Stimulated activated CD8-positive, alpha-beta memory T cell treated with anti-CD3 and anti-CD28 coated beads, Interleukin-4, amount 100 ng/mL, for 48 hours (primary cell): ENCODE data around the gene CLSTN2.

Experiments used
- DNase-seq: peaks from one replicate; pipeline ENCODE4 v3.0.0-alpha.2; 2020

The CLSTN2 gene

DNA sequence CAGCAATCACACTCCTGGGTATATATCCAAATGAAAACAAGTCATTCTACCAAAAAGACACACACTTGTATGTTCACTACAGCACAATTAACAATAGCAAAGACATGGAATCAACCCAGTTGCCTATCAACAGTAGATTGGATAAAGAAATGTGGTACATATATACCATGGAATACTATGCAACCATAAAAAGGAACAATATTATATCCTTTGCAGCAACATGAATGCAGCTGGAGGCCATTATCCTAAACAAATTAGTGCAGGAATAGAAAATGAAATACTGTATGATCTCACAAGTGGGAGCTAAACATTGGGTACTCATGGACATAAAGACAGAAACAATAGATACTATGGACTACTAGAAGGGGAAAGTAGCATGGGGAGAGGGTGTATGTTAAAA is 224.7 kb downstream of the CLSTN2 start:
- no peak for DNase-seq

DNA sequence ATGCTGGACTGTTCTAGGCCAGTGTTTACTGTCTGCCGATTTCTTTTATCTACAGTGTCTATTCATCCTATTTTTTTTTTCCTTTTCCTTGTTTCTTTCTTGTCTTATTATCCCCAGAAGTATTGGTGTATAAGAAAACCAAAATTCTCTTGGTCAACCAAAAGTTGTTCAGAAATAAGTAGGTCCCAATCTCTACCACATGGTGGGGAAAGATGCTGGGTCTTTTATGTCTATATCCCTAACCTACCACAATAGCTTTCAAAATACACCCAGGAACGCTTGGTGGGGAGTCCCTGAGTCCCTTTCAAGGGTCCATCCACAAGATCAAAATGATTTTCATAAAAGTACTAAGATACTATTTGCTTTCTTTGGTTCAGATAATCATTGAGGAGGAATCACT is 225.6 kb downstream of the CLSTN2 start:
- no peak for DNase-seq

- DNase-seq, result no peak
Measured at GRCh38 chr3:140162551-140162950, 227.6 kb downstream of the CLSTN2 start.

DNA sequence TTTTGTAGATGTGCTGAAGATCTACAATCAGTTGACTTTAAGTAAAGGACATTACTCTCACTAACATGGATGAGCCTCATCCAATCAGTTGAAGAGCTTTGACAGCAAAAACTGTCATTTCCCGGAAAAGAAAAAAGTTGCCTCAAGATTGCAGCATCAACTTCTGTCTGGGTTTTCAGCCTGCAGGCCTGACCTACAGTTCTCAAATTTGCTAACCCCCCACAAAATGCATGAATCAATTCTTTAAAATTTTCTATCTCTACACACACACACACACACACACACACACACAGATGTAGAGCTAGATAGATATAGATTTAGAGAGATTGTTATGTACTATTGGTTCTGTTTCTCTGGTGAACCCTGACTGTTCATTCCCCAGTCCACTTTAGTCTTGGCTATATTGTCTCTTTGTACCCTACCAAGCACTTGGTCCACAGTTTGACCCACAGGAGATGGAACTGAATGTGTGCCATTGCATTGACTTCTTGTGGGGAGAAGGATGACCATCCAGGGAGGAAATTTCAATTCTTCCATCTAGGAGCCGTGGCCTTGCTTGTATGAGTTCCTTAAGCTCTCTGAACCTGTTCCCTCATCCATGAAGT is 228.3 kb downstream of the CLSTN2 start:
- DNase-seq, result no peak

DNA sequence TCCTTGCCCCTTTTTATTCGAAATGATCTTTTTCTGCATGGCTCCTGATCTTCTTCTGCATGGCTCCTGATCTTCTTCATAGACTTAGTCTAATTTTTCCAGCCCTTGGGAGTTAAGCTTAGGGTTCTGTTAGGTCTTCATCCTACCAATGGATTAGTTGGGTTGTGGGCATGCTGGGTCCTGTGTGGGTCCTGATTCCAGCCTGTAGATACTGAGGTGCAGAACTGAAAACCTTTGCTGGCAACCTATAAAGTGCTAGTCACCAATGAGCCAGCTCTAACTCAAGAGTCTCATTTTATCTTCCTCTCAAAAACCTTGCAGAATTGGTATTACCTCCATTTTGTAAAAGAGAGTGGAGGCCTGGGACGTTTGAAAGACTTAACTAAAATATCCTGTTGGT is 229.2 kb downstream of the CLSTN2 start:
- DNase-seq, result no peak

- no peak for DNase-seq
Measured at GRCh38 chr3:140164922-140165590, 230.1 kb downstream of the CLSTN2 start.

- DNase-seq, result no peak
Measured at GRCh38 chr3:140165781-140166180, 230.8 kb downstream of the CLSTN2 start.

- DNase-seq, result no peak
Measured at GRCh38 chr3:140166861-140167599, 232.0 kb downstream of the CLSTN2 start.

DNA sequence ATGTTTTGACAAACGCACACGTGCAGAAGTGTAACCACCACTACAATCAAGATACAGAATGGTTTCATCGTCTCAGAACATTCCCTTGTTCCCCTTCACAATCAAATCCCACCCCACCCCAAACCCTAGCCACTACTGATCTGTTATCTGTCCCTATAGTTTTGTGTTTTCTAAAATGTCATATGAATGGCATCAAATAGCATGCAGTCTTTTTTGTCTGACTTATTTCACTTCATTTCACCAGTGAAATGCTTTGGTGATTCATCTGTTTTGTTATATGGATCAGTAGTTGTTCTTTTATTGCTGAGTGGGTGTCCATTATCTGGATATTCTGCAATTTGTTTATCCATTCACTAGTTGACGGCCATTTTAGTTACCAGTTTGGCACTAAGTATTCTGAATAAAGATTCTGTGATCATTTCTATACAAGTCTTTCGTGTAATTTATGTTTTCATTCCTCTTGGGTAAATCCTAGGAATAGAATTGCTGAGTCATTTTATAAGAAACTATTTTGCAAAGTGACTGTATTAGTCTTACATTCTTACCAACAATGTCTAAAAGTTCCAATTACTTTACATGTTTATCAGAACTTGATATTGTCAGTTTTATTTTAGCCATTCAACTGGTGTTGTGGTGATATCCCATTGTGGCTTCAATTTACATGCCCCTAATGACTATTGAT is 232.8 kb downstream of the CLSTN2 start:
- no peak for DNase-seq

DNA sequence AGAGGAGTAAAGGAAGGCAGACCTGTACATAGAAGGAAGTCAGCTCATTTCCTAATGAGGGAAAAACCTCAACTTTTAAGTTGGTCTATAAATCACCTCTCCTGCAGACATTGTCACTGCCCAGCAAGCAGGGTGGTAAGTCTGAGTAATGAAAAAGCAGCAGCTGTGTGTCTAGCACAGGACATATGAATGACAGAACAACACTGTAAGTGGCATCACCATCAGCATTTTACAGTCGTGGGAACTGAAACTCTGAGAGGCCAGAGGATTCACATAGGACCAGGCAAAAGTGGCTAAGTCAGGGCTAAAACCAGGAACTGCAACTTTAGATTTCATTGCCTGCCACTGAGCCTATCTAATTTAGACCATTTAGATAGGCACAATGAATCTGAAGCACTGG is 235.6 kb downstream of the CLSTN2 start:
- no peak for DNase-seq

GRCh38 chr3:140176526-140176925 is 241.5 kb downstream of the CLSTN2 start:
- no peak for DNase-seq

DNA sequence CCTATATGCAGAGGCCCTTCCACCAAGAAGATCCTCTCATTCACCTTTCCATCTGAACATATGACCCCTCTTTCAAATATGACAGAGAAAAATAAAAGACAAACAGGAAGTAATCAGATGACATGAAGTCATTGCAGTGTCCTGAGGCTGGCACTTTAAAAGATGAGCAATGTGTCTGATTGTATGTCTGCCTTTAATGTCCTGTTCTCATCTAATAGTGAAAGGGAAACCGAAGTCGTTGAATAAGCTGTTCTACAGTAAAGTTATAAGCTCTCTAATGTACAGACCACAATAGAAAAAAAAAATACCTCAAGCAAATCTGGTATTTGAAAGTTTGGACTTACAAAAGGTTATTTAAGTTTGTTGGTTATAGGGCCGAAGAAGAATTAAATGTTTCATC is 243.0 kb downstream of the CLSTN2 start:
- DNase-seq, result no peak

DNA sequence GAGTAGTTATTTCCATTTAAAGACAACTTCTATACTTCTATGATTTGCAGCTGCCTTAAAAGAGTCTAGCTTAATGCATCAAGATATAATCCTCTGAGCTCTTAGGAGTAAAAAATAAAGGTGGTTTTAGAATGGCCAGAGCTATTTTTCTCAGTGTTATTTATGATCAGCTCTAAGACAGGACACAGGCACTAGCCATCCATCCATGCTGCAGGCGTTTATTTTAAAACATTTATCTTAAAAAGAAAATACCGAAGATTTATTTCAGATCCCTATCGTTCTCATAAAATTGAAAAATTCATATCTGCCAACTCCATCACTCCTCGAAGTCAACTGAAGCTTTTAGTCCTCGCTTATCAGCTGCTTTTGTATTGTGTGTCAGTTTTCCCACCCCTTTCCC is 243.5 kb downstream of the CLSTN2 start:
- no peak for DNase-seq

GRCh38 chr3:140180603-140181002 is 245.6 kb downstream of the CLSTN2 start:
- no peak for DNase-seq

- no peak for DNase-seq
Measured at GRCh38 chr3:140185375-140185774, 250.4 kb downstream of the CLSTN2 start.

DNA sequence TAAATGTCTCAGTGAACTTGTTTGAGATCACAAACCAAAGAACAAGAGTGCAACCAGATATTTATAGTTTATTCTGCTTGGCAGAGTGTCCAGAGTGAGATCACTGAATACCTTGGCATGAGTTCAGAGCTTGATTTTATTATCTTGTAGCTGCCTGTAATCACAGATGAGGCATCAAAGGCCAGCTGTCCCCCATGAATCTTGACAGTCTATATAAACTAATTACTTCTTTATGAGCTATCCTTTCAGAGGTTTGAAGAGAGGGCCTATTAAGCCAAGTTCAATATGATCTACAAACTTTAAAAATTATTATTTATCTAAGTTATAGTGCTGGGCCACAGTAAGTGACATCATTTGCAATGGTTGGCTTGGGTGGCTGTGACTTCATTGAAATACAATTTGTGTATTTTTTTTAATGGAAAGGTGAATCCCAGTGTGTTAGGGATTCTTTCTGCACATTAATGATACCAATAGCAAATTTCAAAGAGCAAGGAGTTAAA is 251.5 kb downstream of the CLSTN2 start:
- no peak for DNase-seq

DNA sequence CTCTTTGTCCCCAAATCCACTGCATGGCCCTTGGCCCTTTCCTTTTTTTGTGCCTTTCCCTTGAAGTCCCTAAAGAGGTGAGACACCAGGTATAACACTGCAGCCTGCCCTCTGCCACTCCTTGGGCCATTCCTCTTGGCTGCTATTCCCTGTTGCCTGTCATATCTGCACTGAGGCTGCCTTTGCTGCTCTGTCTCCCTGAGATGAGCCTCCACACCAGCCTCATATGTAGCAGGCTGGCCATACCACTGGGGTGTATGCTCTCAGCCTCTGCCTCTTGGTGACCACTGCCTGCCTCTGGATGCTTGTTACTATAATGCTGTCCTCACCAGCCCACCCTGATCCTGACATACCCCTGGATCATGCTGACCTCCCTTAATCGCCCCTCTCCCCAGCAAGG is 252.0 kb downstream of the CLSTN2 start:
- DNase-seq, result no peak

- DNase-seq, result no peak
Measured at GRCh38 chr3:140187656-140188221, 252.8 kb downstream of the CLSTN2 start.

DNA sequence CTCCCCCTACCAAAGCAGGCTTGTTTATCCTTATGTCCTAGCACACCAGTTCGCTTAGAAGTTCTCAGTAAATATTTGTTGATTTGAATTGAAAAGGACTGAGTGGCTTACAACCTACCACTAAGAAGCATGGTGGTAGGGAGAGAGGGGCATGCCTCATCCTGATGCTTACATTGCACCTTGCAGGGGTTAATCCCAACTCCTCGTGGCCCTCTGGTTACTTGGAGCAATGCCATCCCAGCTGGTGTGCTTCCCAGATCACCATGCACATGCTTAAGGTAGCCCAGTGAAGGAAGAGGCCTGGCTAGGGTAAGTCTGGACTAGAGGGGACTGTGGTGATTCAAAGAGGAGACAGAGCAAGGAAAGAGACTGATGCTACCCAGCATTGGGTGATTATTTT is 253.3 kb downstream of the CLSTN2 start:
- no peak for DNase-seq

DNA sequence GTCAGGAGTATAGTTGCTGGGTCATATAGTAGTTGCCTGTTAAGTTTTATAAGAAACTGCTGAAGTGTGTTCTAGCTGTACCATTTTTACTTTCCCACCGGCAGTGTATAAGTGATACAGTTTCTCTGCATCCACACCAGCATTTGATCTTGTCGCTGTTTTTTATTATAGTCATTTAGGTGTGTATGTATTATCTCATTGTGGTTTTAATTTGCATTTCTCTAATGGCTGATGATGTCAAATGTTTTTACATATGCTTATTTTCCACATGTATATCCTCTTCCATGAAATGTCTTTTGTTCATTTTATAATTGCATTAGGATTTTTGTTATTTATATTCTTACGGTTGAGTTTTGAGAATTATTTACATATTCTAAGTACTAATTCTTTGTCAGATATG is 254.3 kb downstream of the CLSTN2 start:
- no peak for DNase-seq

- DNase-seq, result no peak
Measured at GRCh38 chr3:140189976-140190375, 255.0 kb downstream of the CLSTN2 start.

DNA sequence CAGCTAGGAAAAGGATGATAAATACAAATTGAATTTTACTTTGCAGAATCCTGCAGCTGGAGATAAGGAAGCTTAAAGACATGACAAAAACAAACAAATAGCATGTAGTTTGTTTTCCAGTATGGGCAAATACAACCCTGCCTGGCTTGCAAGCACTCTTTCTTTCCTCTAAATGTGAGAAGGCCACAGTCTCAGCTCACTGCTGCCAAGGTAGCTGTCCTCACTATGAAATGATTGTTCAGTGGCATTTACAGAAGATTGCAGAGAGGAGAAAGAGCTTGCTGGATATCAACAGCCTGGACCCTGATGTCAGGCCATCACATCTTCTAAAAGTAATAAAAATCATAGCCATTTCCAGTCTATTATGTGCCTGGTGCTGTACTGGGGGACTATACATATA is 262.0 kb downstream of the CLSTN2 start:
- DNase-seq, result no peak

DNA sequence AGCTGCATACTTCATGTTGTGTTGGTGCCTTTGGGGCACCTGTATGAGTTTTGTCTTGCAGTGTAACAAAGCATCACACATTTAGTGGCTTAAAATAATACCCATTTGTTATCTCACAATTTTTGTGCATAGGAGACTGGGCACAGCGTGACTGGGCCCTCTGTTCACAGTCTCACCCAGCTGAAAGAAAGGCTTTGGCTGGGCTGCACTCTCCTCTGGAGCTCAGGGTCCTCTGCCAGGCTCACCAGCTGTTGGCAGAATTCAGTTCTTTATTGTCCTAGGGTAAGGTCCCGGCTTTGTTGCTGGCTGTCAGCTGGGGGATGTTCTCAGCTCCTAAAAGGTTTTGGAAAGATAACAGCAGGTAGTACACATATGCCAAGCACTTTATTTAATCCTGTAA is 263.3 kb downstream of the CLSTN2 start:
- no peak for DNase-seq
